ENCODE measurements around the gene TRIM33. TPM values are rescaled to one million over a fixed set of nuclear protein-coding genes. Genes with fewer than 3 reads are reported as not detected.

TRIM33 gene
- total and polyA plus RNA-seq, 2 of the 8 experiments (the other 6 are each of a cell fraction or from before 2014, with no cell fraction given): 17.1 to 52.3 TPM

DNA sequence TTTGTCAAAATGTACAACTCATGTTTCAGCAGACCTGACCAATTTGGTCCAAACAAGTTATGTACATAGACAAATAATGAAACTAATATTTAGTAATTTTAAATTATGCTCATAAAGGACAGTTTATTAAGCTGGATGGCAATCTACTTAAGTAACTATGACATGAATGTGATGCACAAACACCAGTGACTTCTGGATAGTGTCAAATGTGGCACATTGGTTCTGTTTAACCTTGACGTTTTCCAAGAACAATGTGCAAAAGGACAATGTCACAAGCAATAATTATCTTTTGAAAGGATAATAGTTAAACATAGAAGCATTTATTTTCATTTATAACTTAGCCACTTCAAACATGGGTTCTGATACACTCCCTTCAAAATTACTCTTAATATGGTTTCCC, 80.0 kb downstream of the TRIM33 start (continued):
- no peak for TF ChIP-seq RNF2 (IDR thresholded peaks at IDR 0.05; ENCODE audit: borderline replicate concordance, low read depth, low read length, missing control alignments, poor library complexity, severe bottlenecking)
- no peak for TF ChIP-seq KDM4A (IDR thresholded peaks at IDR 0.05; ENCODE audit: low read depth, low read length, severe bottlenecking)
- no peak for TF ChIP-seq SP2 (IDR thresholded peaks at IDR 0.05; ENCODE audit: low read length)
- TF ChIP-seq, protein P1, sequence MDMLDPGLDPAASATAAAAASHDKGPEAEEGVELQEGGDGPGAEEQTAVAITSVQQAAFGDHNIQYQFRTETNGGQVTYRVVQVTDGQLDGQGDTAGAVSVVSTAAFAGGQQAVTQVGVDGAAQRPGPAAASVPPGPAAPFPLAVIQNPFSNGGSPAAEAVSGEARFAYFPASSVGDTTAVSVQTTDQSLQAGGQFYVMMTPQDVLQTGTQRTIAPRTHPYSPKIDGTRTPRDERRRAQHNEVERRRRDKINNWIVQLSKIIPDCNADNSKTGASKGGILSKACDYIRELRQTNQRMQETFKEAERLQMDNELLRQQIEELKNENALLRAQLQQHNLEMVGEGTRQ (IDR thresholded peaks at IDR 0.05; ENCODE audit: low read length): no peak
- TF ChIP-seq SP4 (IDR thresholded peaks at IDR 0.05; ENCODE audit: low read length): no peak
- TF ChIP-seq, protein P2, sequence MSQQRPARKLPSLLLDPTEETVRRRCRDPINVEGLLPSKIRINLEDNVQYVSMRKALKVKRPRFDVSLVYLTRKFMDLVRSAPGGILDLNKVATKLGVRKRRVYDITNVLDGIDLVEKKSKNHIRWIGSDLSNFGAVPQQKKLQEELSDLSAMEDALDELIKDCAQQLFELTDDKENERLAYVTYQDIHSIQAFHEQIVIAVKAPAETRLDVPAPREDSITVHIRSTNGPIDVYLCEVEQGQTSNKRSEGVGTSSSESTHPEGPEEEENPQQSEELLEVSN (IDR thresholded peaks at IDR 0.05): no peak
- no peak for TF ChIP-seq POLR2A (IDR thresholded peaks at IDR 0.05; ENCODE audit: control extremely low read depth in 1 of 2, low read depth in 2 of 2, low read length in 2 of 2)
